SK-N-SH (cell line): ENCODE data around the gene OLFML2A.

Source experiments
- EP300 ChIP-seq, 2 experiments: IDR thresholded peaks; 2 replicates each; pipeline versions ENCODE4 v1.4.0 to v1.6.1; 2012; ENCODE audit warnings: borderline replicate concordance in 1 of 2, low read depth in 1 of 2, low read length in 1 of 2
- RCOR1 ChIP-seq: fragments of 150-350 bp; IDR thresholded peaks from 2 replicates; pipeline ENCODE4 v1.6.1; 2017; ENCODE audit warnings: antibody characterized with exemption, low read length
- RFX5 ChIP-seq: IDR thresholded peaks from 2 replicates; pipeline ENCODE4 v1.6.1; 2012; ENCODE audit warnings: mild to moderate bottlenecking, improper control_type of control experiment, low read length
- YY1 ChIP-seq: IDR thresholded peaks from 2 replicates; pipeline ENCODE4 v1.4.0; 2012; ENCODE audit warnings: low read depth, mild to moderate bottlenecking
- TF ChIP-seq, protein P1 (sequence below): fragments of 200-600 bp; sonication (generic); IDR thresholded peaks from 2 replicates; pipeline ENCODE4 v1.6.1; 2017; ENCODE audit warnings: antibody characterized with exemption, mild to moderate bottlenecking, moderate library complexity
- TF ChIP-seq, protein P2 (sequence below): fragments of 150-350 bp; IDR thresholded peaks from 2 replicates; pipeline ENCODE4 v1.6.1; 2016; ENCODE audit warnings: mild to moderate bottlenecking, low read depth, low read length

DNA sequence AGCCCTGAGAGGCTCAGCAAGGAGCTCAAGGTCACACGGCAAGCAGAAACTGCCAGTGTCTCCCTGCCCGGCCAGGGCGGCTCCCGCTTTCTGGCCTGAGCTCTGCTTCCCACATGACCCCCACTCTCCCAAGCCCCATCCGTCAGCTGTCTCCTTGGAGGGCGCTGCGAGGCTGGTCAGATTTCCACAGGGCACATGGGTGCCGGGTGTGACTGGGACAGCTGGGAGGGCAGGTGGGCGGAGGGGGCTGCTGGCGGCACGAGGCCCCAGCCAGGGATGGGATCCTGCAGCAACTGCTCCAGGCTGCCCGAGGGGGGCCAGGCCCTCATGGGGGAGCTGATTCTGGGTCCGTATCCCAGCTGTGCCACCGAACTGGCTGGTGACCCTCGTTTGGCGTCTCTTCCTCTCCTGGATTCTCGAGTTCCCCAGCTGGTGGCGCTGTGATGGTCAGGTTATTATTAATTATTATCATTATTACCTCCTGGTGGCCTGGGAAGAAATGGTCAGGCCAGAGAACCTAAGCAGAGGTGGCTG lies 63.4 kb downstream of the OLFML2A start:
- TF ChIP-seq, protein P1, sequence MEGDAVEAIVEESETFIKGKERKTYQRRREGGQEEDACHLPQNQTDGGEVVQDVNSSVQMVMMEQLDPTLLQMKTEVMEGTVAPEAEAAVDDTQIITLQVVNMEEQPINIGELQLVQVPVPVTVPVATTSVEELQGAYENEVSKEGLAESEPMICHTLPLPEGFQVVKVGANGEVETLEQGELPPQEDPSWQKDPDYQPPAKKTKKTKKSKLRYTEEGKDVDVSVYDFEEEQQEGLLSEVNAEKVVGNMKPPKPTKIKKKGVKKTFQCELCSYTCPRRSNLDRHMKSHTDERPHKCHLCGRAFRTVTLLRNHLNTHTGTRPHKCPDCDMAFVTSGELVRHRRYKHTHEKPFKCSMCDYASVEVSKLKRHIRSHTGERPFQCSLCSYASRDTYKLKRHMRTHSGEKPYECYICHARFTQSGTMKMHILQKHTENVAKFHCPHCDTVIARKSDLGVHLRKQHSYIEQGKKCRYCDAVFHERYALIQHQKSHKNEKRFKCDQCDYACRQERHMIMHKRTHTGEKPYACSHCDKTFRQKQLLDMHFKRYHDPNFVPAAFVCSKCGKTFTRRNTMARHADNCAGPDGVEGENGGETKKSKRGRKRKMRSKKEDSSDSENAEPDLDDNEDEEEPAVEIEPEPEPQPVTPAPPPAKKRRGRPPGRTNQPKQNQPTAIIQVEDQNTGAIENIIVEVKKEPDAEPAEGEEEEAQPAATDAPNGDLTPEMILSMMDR = peak; percentile 65
- TF ChIP-seq, protein P2, sequence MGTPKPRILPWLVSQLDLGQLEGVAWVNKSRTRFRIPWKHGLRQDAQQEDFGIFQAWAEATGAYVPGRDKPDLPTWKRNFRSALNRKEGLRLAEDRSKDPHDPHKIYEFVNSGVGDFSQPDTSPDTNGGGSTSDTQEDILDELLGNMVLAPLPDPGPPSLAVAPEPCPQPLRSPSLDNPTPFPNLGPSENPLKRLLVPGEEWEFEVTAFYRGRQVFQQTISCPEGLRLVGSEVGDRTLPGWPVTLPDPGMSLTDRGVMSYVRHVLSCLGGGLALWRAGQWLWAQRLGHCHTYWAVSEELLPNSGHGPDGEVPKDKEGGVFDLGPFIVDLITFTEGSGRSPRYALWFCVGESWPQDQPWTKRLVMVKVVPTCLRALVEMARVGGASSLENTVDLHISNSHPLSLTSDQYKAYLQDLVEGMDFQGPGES = no peak
- TF ChIP-seq YY1 (no peak), EP300 (IDR thresholded peaks at IDR 0.05; ENCODE audit: borderline replicate concordance in 1 of 2, low read depth in 1 of 2, low read length in 1 of 2) (no peak), RCOR1 (no peak), RFX5 (no peak)
